ENCODE measurements around the gene ZNF213. TPM values are rescaled to one million over a fixed set of nuclear protein-coding genes. Genes with fewer than 3 reads are reported as not detected.

ZNF213 gene
- total and polyA plus RNA-seq, 4 donors, result 4.2 to 30.2 (median 17.3) TPM

DNA sequence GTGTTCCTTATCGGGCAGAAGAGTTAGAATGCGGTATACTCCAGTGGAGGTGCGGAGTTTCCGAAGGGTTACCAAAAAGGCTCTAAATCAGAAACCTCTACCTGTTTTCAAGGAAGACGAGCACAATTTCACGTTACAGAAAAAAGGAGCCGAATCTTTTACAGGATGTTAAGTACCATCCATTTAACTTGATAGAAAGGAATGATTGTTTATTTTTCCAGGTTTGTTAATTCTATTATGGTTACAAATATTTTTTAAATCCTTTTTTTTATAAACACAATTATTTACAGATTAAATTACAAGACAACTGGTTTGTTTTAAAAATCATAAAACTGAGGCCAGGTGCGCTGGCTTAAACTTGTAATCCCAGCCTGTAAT, 18.2 kb downstream of the ZNF213 start:
- H3K27me3 ChIP-seq (ENCODE audit: control insufficient read depth, insufficient read depth, low read length), result peaks cover 9% of the 10 kb centered on the region
- H3K27ac ChIP-seq (ENCODE audit: low read depth, low read length), result no peak overlapping the region
- 0% methylated on average over 1 of the region's 8 CpGs for WGBS (ENCODE audit: insufficient coverage)
- peaks cover 44% of the 10 kb centered on the region for H3K4me1 ChIP-seq (ENCODE audit: control insufficient read depth, insufficient read depth, low read length)
- H3K36me3 ChIP-seq (ENCODE audit: control insufficient read depth, insufficient read depth, low read length), result no peaks in the 10 kb centered on the region
- peak overlapping the region; percentile 53 for H3K4me3 ChIP-seq (ENCODE audit: low read depth, low read length)
- DNase-seq (ENCODE audit: low read depth in 4 of 6, low spot score in 6 of 6), result no peak
- no peaks in the 10 kb centered on the region for H3K9me3 ChIP-seq (ENCODE audit: control insufficient read depth, insufficient read depth, low read length)

DNA sequence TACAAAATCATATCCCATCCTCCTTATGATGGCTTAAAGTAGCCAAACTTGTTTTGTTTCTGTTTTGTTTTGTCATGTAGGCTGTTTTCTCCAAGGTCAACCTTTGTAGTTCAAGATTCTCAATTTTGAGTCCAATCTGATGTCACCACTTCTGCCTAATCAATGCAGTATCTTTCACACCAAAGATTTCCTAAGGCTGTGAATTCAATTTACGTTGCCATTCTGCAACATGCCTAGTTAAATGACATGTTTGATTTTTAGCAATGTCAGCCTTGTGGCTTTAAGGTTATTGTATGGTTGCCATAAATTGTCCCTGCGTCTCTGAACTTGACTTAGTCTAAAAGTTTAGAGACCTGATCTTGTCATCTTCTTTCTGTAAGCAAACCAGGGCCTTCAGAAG, 20.4 kb downstream of the ZNF213 start:
- no peak overlapping the region for H3K4me3 ChIP-seq (ENCODE audit: low read depth, low read length)
- peaks cover 51% of the 10 kb centered on the region for H3K4me1 ChIP-seq (ENCODE audit: control insufficient read depth, insufficient read depth, low read length)
- H3K27me3 ChIP-seq (ENCODE audit: control insufficient read depth, insufficient read depth, low read length), result peaks cover 25% of the 10 kb centered on the region
- DNase-seq (ENCODE audit: low read depth in 4 of 6, low spot score in 6 of 6), result no peak
- H3K9me3 ChIP-seq (ENCODE audit: control insufficient read depth, insufficient read depth, low read length), result no peaks in the 10 kb centered on the region
- 88% methylated on average over 1 of the region's 2 CpGs for WGBS (ENCODE audit: insufficient coverage)
- H3K27ac ChIP-seq (ENCODE audit: low read depth, low read length), result no peak overlapping the region
- no peaks in the 10 kb centered on the region for H3K36me3 ChIP-seq (ENCODE audit: control insufficient read depth, insufficient read depth, low read length)

DNA sequence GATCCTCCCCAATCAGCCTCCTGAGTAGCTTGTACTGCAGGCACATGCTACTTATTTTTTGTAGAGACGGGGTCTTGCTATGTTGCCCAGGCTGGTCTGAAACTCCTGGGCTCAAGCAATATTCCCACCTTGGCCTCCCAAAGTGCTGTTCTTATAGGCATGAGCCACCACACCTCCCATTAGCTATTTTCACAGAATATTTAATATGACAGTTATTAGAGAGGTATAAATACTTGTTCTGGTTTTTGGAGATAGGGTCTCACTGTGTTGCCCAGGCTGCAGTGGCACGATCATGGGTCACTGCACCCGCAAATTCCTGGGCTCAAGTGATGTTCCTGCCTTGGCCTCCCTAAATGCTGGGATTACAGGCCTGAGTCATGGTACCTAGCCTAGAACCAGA, 21.1 kb downstream of the ZNF213 start:
- no peaks in the 10 kb centered on the region for H3K9me3 ChIP-seq (ENCODE audit: control insufficient read depth, insufficient read depth, low read length)
- H3K27ac ChIP-seq (ENCODE audit: low read depth, low read length), result no peak overlapping the region
- no peak for DNase-seq (ENCODE audit: low read depth in 4 of 6, low spot score in 6 of 6)
- WGBS (ENCODE audit: insufficient coverage), result 94% methylated on average over 2 of the region's 3 CpGs
- H3K4me1 ChIP-seq (ENCODE audit: control insufficient read depth, insufficient read depth, low read length), result peaks cover 48% of the 10 kb centered on the region
- H3K36me3 ChIP-seq (ENCODE audit: control insufficient read depth, insufficient read depth, low read length), result no peaks in the 10 kb centered on the region
- peaks cover 29% of the 10 kb centered on the region for H3K27me3 ChIP-seq (ENCODE audit: control insufficient read depth, insufficient read depth, low read length)
- H3K4me3 ChIP-seq (ENCODE audit: low read depth, low read length), result no peak overlapping the region

DNA sequence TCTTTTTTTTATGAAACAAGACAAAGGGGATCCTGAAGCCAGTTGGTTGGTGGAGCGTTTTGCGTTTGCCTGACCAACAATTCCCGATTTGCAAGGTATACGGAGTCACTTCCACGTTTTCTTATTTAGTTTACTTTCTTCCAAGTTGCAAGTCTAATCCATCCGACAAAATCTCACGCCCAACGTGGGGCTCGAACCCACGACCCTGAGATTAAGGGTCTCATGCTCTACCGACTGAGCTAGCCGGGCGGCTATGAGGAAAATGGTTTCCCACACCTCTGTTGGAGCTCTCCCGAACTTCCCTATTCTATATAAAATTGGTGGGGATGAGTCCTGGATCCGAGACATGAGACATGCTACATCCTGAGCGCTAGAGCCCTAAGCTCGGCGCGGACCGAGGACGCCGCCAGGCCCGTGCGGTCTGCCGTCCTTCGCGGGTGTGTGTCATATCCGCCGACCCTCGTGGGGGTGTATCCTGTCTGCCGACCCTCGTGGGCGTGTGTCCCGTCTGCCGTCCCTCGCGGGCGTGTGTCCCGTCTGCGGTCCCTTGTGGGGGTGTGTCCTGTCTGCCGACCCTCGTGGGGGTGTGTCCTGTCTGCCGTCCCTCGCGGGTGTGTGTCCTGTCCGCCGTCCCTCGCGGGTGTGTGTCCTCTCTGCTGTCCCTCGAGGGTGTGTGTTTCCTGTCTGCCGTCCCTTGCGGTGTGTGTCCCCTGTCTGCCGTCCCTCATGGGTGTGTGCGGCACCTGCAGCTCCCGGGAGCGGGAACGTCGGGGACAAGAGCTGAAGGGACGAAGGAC, 22.6 kb downstream of the ZNF213 start:
- H3K4me1 ChIP-seq (ENCODE audit: control insufficient read depth, insufficient read depth, low read length), result peaks cover 33% of the 10 kb centered on the region
- H3K27ac ChIP-seq (ENCODE audit: low read depth, low read length), result no peak overlapping the region
- no peaks in the 10 kb centered on the region for H3K9me3 ChIP-seq (ENCODE audit: control insufficient read depth, insufficient read depth, low read length)
- peak overlapping the region; percentile 60 for H3K4me3 ChIP-seq (ENCODE audit: low read depth, low read length)
- WGBS (ENCODE audit: insufficient coverage), result under 1% methylated on average over 54 of the region's 59 CpGs
- peak in 2 of 6 donors; percentile 75 to 87 for DNase-seq (ENCODE audit: low read depth in 4 of 6, low spot score in 6 of 6)
- H3K36me3 ChIP-seq (ENCODE audit: control insufficient read depth, insufficient read depth, low read length), result no peaks in the 10 kb centered on the region
- H3K27me3 ChIP-seq (ENCODE audit: control insufficient read depth, insufficient read depth, low read length), result peaks cover 38% of the 10 kb centered on the region

DNA sequence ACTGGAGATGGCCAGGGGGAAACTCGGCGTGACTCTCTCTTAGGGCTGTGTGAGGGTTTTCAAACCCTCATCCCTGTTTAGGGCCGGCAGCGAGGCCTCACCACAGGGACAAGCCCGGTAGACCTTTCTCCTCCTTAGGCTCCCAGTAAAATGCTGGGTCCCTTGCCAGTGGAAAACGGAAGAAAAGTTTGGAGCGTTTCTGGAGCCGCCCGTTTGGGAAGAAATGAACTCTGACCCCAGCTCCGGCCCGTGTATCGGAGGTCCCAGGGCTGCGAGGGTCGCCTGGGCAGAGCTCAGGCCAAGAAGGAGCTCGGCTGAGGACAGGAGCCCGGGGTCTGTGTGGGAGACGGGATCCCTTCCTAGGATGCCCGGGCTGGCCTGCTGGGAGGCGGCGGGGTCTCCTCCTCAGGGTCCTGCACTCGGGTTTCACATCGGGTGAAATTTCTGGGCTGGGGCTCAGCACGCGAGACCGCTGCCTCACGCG, 23.2 kb downstream of the ZNF213 start:
- H3K36me3 ChIP-seq (ENCODE audit: control insufficient read depth, insufficient read depth, low read length), result no peaks in the 10 kb centered on the region
- peaks cover 38% of the 10 kb centered on the region for H3K27me3 ChIP-seq (ENCODE audit: control insufficient read depth, insufficient read depth, low read length)
- DNase-seq (ENCODE audit: low read depth in 4 of 6, low spot score in 6 of 6), result peak in 1 of 6 donors; percentile 29
- no peaks in the 10 kb centered on the region for H3K9me3 ChIP-seq (ENCODE audit: control insufficient read depth, insufficient read depth, low read length)
- peaks cover 31% of the 10 kb centered on the region for H3K4me1 ChIP-seq (ENCODE audit: control insufficient read depth, insufficient read depth, low read length)
- WGBS (ENCODE audit: insufficient coverage), result under 1% methylated on average over 27 of the region's 27 CpGs
- peak overlapping the region; percentile 60 for H3K4me3 ChIP-seq (ENCODE audit: low read depth, low read length)
- peak overlapping the region; percentile 21 for H3K27ac ChIP-seq (ENCODE audit: low read depth, low read length)

DNA sequence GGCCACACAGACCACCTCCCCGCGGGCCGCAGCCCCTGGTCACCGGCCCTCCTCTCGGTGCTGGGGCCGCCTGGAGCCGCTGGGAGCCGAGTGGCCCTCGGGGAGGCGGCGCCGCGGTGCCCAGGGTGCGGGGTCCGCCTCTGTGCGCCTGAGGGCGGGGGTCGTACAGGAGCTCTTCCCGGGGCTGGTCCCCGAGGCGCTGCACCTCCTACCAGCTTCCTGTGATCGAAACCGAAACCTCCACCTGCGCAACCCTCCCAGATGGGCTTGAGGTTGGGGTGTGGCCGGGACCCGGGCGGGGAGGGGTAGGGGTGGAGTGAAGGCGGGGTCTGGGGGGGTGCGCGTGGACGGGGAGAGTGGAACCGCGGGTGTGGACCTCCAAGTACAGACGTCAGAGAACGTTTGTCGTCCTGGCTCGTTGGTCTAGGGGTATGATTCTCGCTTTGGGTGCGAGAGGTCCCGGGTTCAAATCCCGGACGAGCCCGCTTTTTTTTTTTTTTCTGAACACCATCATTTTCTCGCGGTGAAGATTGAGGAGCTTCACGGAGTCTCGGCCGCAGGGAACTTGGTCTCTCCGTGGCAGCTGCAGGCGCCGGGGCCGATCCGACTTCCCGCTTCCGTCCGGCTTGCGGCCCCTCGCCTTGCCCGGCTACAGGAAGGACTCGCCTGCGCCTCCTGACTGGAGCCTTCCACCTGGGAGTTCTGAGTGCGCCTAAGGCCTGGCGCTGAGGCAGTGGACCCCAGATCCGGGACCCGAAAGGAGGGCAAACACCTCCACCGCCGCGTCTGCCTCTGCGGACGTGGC, 23.9 kb downstream of the ZNF213 start:
- DNase-seq (ENCODE audit: low read depth in 4 of 6, low spot score in 6 of 6), result peak in 2 of 6 donors; percentile 47 to 70
- Histone ChIP-seq H3K4me3 (ENCODE audit: low read depth, low read length) (peak overlapping the region; percentile 60), H3K27me3 (ENCODE audit: control insufficient read depth, insufficient read depth, low read length) (peaks cover 41% of the 10 kb centered on the region), H3K36me3 (ENCODE audit: control insufficient read depth, insufficient read depth, low read length) (no peaks in the 10 kb centered on the region), H3K27ac (ENCODE audit: low read depth, low read length) (peak overlapping the region; percentile 76), H3K9me3 (ENCODE audit: control insufficient read depth, insufficient read depth, low read length) (no peaks in the 10 kb centered on the region), H3K4me1 (ENCODE audit: control insufficient read depth, insufficient read depth, low read length) (peaks cover 31% of the 10 kb centered on the region)
- WGBS (ENCODE audit: insufficient coverage), result 1% methylated on average over 70 of the region's 70 CpGs

DNA sequence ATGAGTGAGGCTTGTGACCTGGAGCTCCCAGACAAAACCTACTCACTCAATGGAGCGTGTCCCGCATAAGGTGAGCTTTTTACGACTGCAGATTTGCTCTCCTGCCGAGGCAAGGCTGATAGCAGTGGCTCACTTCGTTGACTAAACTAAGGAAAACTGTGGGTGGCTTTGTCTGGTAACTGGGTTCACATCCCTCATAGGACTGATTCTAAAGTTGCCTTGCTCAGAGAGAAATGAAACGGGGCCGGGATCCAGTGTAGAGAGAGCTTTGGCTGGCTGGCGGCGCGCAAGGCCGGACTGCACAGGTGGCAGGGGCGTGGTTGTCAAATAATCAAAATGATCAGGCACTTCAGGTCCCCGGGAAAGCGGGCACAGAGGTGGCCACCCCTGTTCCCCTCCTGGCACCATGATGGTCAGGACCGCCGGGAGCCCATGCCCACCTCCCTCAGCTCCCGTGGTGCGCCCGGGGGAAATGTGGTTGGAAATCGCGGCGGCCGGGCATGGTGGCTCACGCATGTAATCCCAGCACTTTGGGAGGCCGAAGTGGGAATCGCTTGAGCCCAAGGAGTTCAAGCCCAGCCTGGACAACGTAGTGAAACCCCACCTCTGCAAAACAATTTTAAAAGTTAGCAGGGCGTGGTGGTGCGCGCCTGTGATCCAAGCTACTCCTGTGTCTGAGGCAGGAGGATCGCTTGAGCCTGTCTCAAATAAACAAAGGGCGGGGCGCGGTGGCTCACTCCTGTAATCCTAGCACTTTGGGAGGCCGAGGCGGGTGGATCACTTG, 26.6 kb downstream of the ZNF213 start:
- H3K36me3 ChIP-seq (ENCODE audit: control insufficient read depth, insufficient read depth, low read length), result no peaks in the 10 kb centered on the region

DNA sequence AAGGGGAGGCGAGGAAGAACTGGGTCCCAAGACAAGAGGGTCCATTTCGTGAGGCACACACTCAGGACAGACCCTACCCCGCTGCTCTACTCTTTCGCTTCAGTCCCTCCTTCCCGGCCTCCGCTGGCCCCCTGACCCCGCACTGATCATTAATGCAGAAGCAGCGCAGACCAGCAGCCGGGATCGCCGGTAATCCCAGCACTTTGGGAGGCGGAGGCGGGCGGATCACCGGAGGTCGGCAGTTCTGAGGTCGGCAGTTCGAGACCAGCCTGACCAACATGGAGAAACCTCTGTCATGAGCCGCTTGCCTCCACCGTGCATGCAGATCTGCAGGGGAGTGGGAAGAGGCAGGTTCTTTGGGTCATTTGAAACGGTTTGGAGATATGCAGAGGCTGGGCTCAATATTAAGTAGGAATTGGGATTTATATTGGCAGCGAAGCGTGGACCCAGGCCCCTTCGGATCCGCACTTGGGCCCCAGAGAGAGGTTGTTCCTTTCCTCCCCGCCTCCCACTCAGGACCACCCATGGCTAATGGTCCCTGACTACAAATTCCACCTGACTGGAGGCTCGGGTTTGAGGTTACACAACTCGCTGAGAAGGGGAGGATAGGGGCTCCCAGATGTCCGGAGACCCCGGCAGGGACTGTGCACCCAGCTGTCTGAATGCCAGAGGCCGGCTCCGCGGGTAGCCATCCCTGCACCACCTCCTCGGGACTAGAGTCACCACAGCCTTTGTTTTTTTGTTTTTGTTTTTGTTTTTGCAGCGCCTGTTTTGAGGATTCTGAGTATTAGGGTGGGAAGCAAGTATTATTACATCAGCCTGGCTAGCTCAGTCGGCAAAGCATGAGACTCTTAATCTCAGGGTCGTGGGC, 29.5 kb downstream of the ZNF213 start:
- H3K4me3 ChIP-seq (ENCODE audit: low read depth, low read length), result no peak overlapping the region
- DNase-seq (ENCODE audit: low read depth in 4 of 6, low spot score in 6 of 6), result no peak
- no peaks in the 10 kb centered on the region for H3K36me3 ChIP-seq (ENCODE audit: control insufficient read depth, insufficient read depth, low read length)
- peaks cover 50% of the 10 kb centered on the region for H3K27me3 ChIP-seq (ENCODE audit: control insufficient read depth, insufficient read depth, low read length)
- 83% methylated on average over 32 of the region's 37 CpGs for WGBS (ENCODE audit: insufficient coverage)
- H3K27ac ChIP-seq (ENCODE audit: low read depth, low read length), result no peak overlapping the region
- H3K9me3 ChIP-seq (ENCODE audit: control insufficient read depth, insufficient read depth, low read length), result no peaks in the 10 kb centered on the region
- H3K4me1 ChIP-seq (ENCODE audit: control insufficient read depth, insufficient read depth, low read length), result peaks cover 15% of the 10 kb centered on the region

More for the DNA sequence above, 26.6 kb downstream of the ZNF213 start:
- 79% methylated on average over 34 of the region's 36 CpGs for WGBS (ENCODE audit: insufficient coverage)
- no peaks in the 10 kb centered on the region for H3K9me3 ChIP-seq (ENCODE audit: control insufficient read depth, insufficient read depth, low read length)
- H3K27ac ChIP-seq (ENCODE audit: low read depth, low read length), result no peak overlapping the region
- no peak overlapping the region for H3K4me3 ChIP-seq (ENCODE audit: low read depth, low read length)
- peaks cover 45% of the 10 kb centered on the region for H3K27me3 ChIP-seq (ENCODE audit: control insufficient read depth, insufficient read depth, low read length)
- DNase-seq (ENCODE audit: low read depth in 4 of 6, low spot score in 6 of 6), result no peak
- peaks cover 36% of the 10 kb centered on the region for H3K4me1 ChIP-seq (ENCODE audit: control insufficient read depth, insufficient read depth, low read length)
